K562 (cell line): ENCODE data around the gene FAM174B. TPM values are rescaled to one million over a fixed set of nuclear protein-coding genes. Genes with fewer than 3 reads are reported as not detected.
A peak's percentile ranks its signal among the peaks of the same experiment; 100 is the strongest.

Source experiments
- HNRNPL ChIP-seq: fragments of 200-400 bp; formaldehyde crosslinking; IDR thresholded peaks from 2 replicates; pipeline ENCODE4 v1.6.1; 2017; ENCODE audit warnings: low read depth, mild to moderate bottlenecking, low read length
- KLF1 ChIP-seq: fragments of 450-650 bp; IDR thresholded peaks from 2 replicates; pipeline ENCODE4 v1.6.1; 2016; ENCODE audit warnings: missing genetic modification characterization, missing compliant biosample characterization
- KLF13 ChIP-seq: fragments of 450-650 bp; IDR thresholded peaks from 2 replicates; pipeline ENCODE4 v1.6.1; 2016; ENCODE audit warnings: missing genetic modification characterization, low read depth, mild to moderate bottlenecking, missing compliant biosample characterization, moderate library complexity, borderline replicate concordance
- MBD2 ChIP-seq: sonication (generic); IDR thresholded peaks from 2 replicates; pipeline ENCODE4 v1.6.1; 2016; ENCODE audit warnings: low read depth, borderline replicate concordance
- MNT ChIP-seq, 2 experiments: fragments of 450-650 bp; conservative IDR thresholded peaks; 2 replicates each; pipeline ENCODE4 v1.6.1; 2017; ENCODE audit warnings: mild to moderate bottlenecking in 2 of 2, moderate library complexity in 2 of 2
- MYC ChIP-seq, 2 experiments: fragments of 250-450 bp in 1 of 2; sonication (Bioruptor Pico) in 1 of 2; IDR thresholded peaks; 2 replicates each; pipeline versions ENCODE4 v1.5.1 to v1.6.1; 2012 to 2021; ENCODE audit warnings: low read depth in 2 of 2, borderline replicate concordance in 1 of 2, improper control_type of control experiment in 1 of 2, low read length in 1 of 2, mild to moderate bottlenecking in 1 of 2, moderate library complexity in 1 of 2
- MYNN ChIP-seq, 2 experiments: sonication (generic); formaldehyde crosslinking in 1 of 2; IDR thresholded peaks; 2 replicates each; pipeline versions ENCODE4 v1.5.0 to v1.6.1; 2016 to 2020; ENCODE audit warnings: antibody characterized with exemption in 1 of 2, missing genetic modification reagents in 1 of 2
- NBN ChIP-seq: fragments of 450-650 bp; IDR thresholded peaks from 2 replicates; pipeline ENCODE4 v1.6.1; 2016; ENCODE audit warnings: low read depth, mild to moderate bottlenecking
- SMAD4 ChIP-seq: fragments of 250-450 bp; sonication (Bioruptor Pico); conservative IDR thresholded peaks from 2 replicates; pipeline ENCODE4 v1.8.0; 2021; ENCODE audit warnings: inconsistent platforms, mild to moderate bottlenecking, moderate library complexity
- ZNF165 ChIP-seq: fragments of 250-450 bp; sonication (Bioruptor Pico); IDR thresholded peaks from 2 replicates; pipeline ENCODE4 v1.4.0; 2020; ENCODE audit warnings: borderline replicate concordance
- ZNF217 ChIP-seq: sonication (generic); formaldehyde crosslinking; IDR thresholded peaks from 2 replicates; pipeline ENCODE4 v1.8.0; 2022; ENCODE audit warnings: mild to moderate bottlenecking, missing genetic modification reagents
- ZNF239 ChIP-seq: fragments of 250-450 bp; sonication (Bioruptor Pico); IDR thresholded peaks from 2 replicates; pipeline ENCODE4 v1.4.0; 2020; ENCODE audit warnings: mild to moderate bottlenecking
- polyA plus RNA-seq, 8 experiments: library from polyadenylated mRNA; depleted of rRNA in 4 of 8; stranded (reverse) in 5 of 8; unstranded in 3 of 8; fragments of >200 nt; fragmentation: Nextera tagmentation in 2 of 8; fragmentation: Illumina TruSeq in 1 of 8; extraction: Ambion mirVana in 2 of 8; extraction: Trizol in 1 of 8; gene quantifications; 2 replicates each; pipeline versions ENCODE4 v1.2.1 to v1.2.3, GENCODE V29; 2011 to 2014; ENCODE audit warnings: inconsistent platforms in 1 of 8, missing spikeins in 1 of 8
- total RNA-seq, 7 experiments: library from RNA; depleted of rRNA in 6 of 7; stranded (reverse); fragments of >200 nt in 6 of 7; fragmentation: Illumina TruSeq in 2 of 7; extraction: Trizol in 2 of 7; gene quantifications; 2 replicates each; pipeline versions ENCODE4 v1.2.1 to v1.2.3, GENCODE V29; 2011 to 2021; ENCODE audit warnings: low replicate concordance in 1 of 7
- TF ChIP-seq, protein P1 (sequence below): fragments of 200-600 bp; sonication (generic); IDR thresholded peaks from one replicate; pipeline ENCODE4 v1.6.1; 2012; ENCODE audit warnings: mild to moderate bottlenecking, low read depth, low read length, inconsistent platforms

The FAM174B gene
- total and polyA plus RNA-seq, 9 of the 15 experiments (the other 6 are each of a cell fraction or from before 2014, with no cell fraction given), result 0.39 to 2.7 (median 1.9) TPM; not detected in 1

GRCh38 chr15:92617549-92618520 is 37.7 kb downstream of the FAM174B start (continued):
- TF ChIP-seq, protein P1, sequence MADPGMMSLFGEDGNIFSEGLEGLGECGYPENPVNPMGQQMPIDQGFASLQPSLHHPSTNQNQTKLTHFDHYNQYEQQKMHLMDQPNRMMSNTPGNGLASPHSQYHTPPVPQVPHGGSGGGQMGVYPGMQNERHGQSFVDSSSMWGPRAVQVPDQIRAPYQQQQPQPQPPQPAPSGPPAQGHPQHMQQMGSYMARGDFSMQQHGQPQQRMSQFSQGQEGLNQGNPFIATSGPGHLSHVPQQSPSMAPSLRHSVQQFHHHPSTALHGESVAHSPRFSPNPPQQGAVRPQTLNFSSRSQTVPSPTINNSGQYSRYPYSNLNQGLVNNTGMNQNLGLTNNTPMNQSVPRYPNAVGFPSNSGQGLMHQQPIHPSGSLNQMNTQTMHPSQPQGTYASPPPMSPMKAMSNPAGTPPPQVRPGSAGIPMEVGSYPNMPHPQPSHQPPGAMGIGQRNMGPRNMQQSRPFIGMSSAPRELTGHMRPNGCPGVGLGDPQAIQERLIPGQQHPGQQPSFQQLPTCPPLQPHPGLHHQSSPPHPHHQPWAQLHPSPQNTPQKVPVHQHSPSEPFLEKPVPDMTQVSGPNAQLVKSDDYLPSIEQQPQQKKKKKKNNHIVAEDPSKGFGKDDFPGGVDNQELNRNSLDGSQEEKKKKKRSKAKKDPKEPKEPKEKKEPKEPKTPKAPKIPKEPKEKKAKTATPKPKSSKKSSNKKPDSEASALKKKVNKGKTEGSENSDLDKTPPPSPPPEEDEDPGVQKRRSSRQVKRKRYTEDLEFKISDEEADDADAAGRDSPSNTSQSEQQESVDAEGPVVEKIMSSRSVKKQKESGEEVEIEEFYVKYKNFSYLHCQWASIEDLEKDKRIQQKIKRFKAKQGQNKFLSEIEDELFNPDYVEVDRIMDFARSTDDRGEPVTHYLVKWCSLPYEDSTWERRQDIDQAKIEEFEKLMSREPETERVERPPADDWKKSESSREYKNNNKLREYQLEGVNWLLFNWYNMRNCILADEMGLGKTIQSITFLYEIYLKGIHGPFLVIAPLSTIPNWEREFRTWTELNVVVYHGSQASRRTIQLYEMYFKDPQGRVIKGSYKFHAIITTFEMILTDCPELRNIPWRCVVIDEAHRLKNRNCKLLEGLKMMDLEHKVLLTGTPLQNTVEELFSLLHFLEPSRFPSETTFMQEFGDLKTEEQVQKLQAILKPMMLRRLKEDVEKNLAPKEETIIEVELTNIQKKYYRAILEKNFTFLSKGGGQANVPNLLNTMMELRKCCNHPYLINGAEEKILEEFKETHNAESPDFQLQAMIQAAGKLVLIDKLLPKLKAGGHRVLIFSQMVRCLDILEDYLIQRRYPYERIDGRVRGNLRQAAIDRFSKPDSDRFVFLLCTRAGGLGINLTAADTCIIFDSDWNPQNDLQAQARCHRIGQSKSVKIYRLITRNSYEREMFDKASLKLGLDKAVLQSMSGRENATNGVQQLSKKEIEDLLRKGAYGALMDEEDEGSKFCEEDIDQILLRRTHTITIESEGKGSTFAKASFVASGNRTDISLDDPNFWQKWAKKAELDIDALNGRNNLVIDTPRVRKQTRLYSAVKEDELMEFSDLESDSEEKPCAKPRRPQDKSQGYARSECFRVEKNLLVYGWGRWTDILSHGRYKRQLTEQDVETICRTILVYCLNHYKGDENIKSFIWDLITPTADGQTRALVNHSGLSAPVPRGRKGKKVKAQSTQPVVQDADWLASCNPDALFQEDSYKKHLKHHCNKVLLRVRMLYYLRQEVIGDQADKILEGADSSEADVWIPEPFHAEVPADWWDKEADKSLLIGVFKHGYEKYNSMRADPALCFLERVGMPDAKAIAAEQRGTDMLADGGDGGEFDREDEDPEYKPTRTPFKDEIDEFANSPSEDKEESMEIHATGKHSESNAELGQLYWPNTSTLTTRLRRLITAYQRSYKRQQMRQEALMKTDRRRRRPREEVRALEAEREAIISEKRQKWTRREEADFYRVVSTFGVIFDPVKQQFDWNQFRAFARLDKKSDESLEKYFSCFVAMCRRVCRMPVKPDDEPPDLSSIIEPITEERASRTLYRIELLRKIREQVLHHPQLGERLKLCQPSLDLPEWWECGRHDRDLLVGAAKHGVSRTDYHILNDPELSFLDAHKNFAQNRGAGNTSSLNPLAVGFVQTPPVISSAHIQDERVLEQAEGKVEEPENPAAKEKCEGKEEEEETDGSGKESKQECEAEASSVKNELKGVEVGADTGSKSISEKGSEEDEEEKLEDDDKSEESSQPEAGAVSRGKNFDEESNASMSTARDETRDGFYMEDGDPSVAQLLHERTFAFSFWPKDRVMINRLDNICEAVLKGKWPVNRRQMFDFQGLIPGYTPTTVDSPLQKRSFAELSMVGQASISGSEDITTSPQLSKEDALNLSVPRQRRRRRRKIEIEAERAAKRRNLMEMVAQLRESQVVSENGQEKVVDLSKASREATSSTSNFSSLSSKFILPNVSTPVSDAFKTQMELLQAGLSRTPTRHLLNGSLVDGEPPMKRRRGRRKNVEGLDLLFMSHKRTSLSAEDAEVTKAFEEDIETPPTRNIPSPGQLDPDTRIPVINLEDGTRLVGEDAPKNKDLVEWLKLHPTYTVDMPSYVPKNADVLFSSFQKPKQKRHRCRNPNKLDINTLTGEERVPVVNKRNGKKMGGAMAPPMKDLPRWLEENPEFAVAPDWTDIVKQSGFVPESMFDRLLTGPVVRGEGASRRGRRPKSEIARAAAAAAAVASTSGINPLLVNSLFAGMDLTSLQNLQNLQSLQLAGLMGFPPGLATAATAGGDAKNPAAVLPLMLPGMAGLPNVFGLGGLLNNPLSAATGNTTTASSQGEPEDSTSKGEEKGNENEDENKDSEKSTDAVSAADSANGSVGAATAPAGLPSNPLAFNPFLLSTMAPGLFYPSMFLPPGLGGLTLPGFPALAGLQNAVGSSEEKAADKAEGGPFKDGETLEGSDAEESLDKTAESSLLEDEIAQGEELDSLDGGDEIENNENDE, result no peak
- TF ChIP-seq SMAD4 (peak; percentile 74), MYC (IDR thresholded peaks at IDR 0.05; ENCODE audit: low read depth, low read length) (0 out of 2 replicates have a peak, but pooled peaks have one; percentile 9), MYC (CRISPR knock-in tag; IDR thresholded peaks at IDR 0.05; ENCODE audit: borderline replicate concordance, low read depth) (no peak), MYNN (IDR thresholded peaks at IDR 0.05) (peak; percentile 92), MYNN (CRISPR knock-in tag; IDR thresholded peaks at IDR 0.05) (no peak), ZNF165 (no peak), HNRNPL (no peak), MBD2 (peak; percentile 68; the same call in 1 of the 2 replicates), NBN (no peak), KLF1 (tag) (peak; percentile 81), ZNF217 (CRISPR knock-in tag) (no peak), ZNF239 (CRISPR knock-in tag) (no peak), KLF13 (tag) (no peak), MNT (conservative IDR thresholded peaks at IDR 0.05) (peak; percentile 42 to 66)
